HEK293 (cell line): Measurements from ENCODE around the gene FOXRED2.

ENCODE experiments used
- IKZF3 ChIP-seq: fragments of 450-650 bp; IDR thresholded peaks from 2 replicates; pipeline ENCODE4 v1.5.0; 2018; ENCODE audit warnings: missing biosample characterization, mild to moderate bottlenecking, missing genetic modification characterization, moderate library complexity
- KLF16 ChIP-seq: fragments of 450-650 bp; formaldehyde crosslinking; IDR thresholded peaks from 2 replicates; pipeline ENCODE4 v1.5.1; 2017; ENCODE audit warnings: missing biosample characterization, missing genetic modification characterization
- KLF9 ChIP-seq: fragments of 450-650 bp; formaldehyde crosslinking; IDR thresholded peaks from 2 replicates; pipeline ENCODE4 v1.5.1; 2016; ENCODE audit warnings: missing biosample characterization, missing genetic modification characterization, low read depth
- MEIS1 ChIP-seq: sonication (generic); formaldehyde crosslinking; IDR thresholded peaks from 2 replicates; pipeline ENCODE4 v1.8.1; 2022; ENCODE audit warnings: missing genetic modification reagents, mild to moderate bottlenecking, borderline replicate concordance
- SETDB1 ChIP-seq: IDR thresholded peaks from one replicate; pipeline ENCODE4 v1.6.1; 2017; ENCODE audit warnings: mild to moderate bottlenecking, low read length, moderate library complexity, mixed read lengths; ENCODE audit not compliant: insufficient read length
- ZBTB17 ChIP-seq: fragments of 450-650 bp; formaldehyde crosslinking; IDR thresholded peaks from 2 replicates; pipeline ENCODE4 v1.5.1; 2016; ENCODE audit warnings: missing biosample characterization, missing genetic modification characterization
- ZBTB7A ChIP-seq: fragments of 450-650 bp; formaldehyde crosslinking; IDR thresholded peaks from 2 replicates; pipeline ENCODE4 v1.5.1; 2016; ENCODE audit warnings: low read depth, missing biosample characterization, missing genetic modification characterization
- ZNF302 ChIP-seq: fragments of 450-650 bp; formaldehyde crosslinking; IDR thresholded peaks from 2 replicates; pipeline ENCODE4 v1.5.1; 2016; ENCODE audit warnings: missing biosample characterization, missing genetic modification characterization, low read depth
- ZNF394 ChIP-seq: fragments of 450-650 bp; formaldehyde crosslinking; IDR thresholded peaks from 2 replicates; pipeline ENCODE4 v1.5.1; 2016; ENCODE audit warnings: missing biosample characterization, missing genetic modification characterization, mild to moderate bottlenecking, moderate library complexity, borderline replicate concordance
- ZNF514 ChIP-seq: fragments of 450-650 bp; formaldehyde crosslinking; IDR thresholded peaks from 2 replicates; pipeline ENCODE4 v1.5.1; 2016; ENCODE audit warnings: missing biosample characterization, missing genetic modification characterization
- ZNF544 ChIP-seq: fragments of 450-650 bp; formaldehyde crosslinking; IDR thresholded peaks from 2 replicates; pipeline ENCODE4 v1.5.0; 2017; ENCODE audit warnings: missing biosample characterization, missing genetic modification characterization
- ZNF76 ChIP-seq: fragments of 450-650 bp; formaldehyde crosslinking; IDR thresholded peaks from 2 replicates; pipeline ENCODE4; 2016; ENCODE audit warnings: low read depth, missing biosample characterization, missing genetic modification characterization, borderline replicate concordance
- ZNF768 ChIP-seq: fragments of 450-650 bp; formaldehyde crosslinking; IDR thresholded peaks from 2 replicates; pipeline ENCODE4 v1.5.1; 2018; ENCODE audit warnings: missing biosample characterization, mild to moderate bottlenecking, missing genetic modification characterization
- ZNF777 ChIP-seq: fragments of 450-650 bp; formaldehyde crosslinking; IDR thresholded peaks from 2 replicates; pipeline ENCODE4 v1.5.1; 2017; ENCODE audit warnings: missing biosample characterization, missing genetic modification characterization, borderline replicate concordance
- ZNF791 ChIP-seq: fragments of 450-650 bp; formaldehyde crosslinking; IDR thresholded peaks from 2 replicates; pipeline ENCODE4 v1.5.1; 2016; ENCODE audit warnings: missing biosample characterization, missing genetic modification characterization
- TF ChIP-seq, protein P1 (sequence below): fragments of 450-650 bp; formaldehyde crosslinking; IDR thresholded peaks from 2 replicates; pipeline ENCODE4 v1.5.1; 2016; ENCODE audit warnings: missing biosample characterization, missing genetic modification characterization
- TF ChIP-seq, protein P2 (sequence below): fragments of 450-650 bp; formaldehyde crosslinking; IDR thresholded peaks from 2 replicates; pipeline ENCODE4 v1.5.1; 2016; ENCODE audit warnings: missing biosample characterization, missing genetic modification characterization
- TF ChIP-seq, protein P3 (sequence below): fragments of 450-650 bp; formaldehyde crosslinking; IDR thresholded peaks from 2 replicates; pipeline ENCODE4 v1.5.1; 2016; ENCODE audit warnings: missing biosample characterization, missing genetic modification characterization
- TF ChIP-seq, protein P4 (sequence below): fragments of 450-650 bp; formaldehyde crosslinking; IDR thresholded peaks from 2 replicates; pipeline ENCODE4 v1.5.1; 2016; ENCODE audit warnings: missing biosample characterization, missing genetic modification characterization, low read depth
- TF ChIP-seq, protein P5 (sequence below): fragments of 450-650 bp; formaldehyde crosslinking; IDR thresholded peaks from 2 replicates; pipeline ENCODE4 v1.5.1; 2016; ENCODE audit warnings: missing biosample characterization, missing genetic modification characterization, low read depth
- TF ChIP-seq, protein P6 (sequence below): sonication (generic); formaldehyde crosslinking; IDR thresholded peaks from 2 replicates; pipeline ENCODE4 v1.8.1; 2022; ENCODE audit warnings: mild to moderate bottlenecking, moderate library complexity, missing genetic modification reagents
- TF ChIP-seq, protein P7 (sequence below): fragments of 450-650 bp; formaldehyde crosslinking; IDR thresholded peaks from 2 replicates; pipeline ENCODE4 v1.5.1; 2016; ENCODE audit warnings: missing biosample characterization, missing genetic modification characterization

FOXRED2 gene

DNA sequence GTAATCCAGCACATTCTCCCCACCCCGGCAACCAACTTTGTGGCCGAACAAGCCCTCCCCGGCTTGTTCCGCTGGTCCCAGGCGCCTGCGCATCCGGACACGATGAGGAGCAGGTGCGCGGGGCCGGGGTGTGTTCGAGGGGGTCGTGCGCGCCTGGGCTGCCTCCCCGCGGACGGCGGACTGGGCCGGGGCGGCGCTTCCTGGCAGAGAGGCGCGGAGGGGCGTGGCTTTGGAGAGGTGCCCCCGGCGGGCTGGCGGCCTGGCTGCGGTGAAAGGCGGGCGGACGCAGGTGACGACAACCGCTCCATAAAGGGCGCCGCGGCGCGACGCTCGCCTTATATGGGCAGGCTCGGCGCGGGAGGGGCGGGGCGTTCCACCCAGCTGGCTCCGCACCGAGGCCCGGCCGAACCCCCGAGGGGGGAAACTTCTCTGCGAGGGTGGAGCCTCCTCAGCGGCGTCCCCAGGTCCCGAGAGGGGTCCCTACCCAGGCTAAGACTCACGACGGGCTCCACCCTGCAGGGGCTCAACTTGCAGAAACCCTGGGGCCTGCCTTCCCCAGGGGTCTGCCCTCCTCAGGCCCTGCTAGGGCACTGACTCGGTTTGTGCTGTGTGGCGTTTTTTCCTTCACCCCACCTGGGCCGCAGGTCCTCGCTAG lies 51.8 kb downstream of the FOXRED2 start (continued):
- TF ChIP-seq KLF16 (peak; percentile 72), ZNF544 (no peak), ZBTB17 (tag by site-specific recombination) (0 out of 2 replicates have a peak, but pooled peaks have one; percentile 33), ZNF514 (tag by site-specific recombination) (no peak), ZNF768 (peak; percentile 70; the same call in 1 of the 2 replicates), ZNF76 (peak; percentile 34; the same call in 1 of the 2 replicates), ZNF791 (tag by site-specific recombination) (no peak), ZBTB7A (tag by site-specific recombination) (0 out of 2 replicates have a peak, but pooled peaks have one; percentile 59), ZNF777 (tag by site-specific recombination) (peak; percentile 41; the same call in 1 of the 2 replicates), SETDB1 (no peak), MEIS1 (CRISPR knock-in tag) (no peak), IKZF3 (tag by site-specific recombination) (no peak), ZNF394 (tag by site-specific recombination) (no peak; the same call in 1 of the 2 replicates), ZNF302 (tag by site-specific recombination) (no peak), KLF9 (tag by site-specific recombination) (peak; percentile 90)
- TF ChIP-seq, protein P1, sequence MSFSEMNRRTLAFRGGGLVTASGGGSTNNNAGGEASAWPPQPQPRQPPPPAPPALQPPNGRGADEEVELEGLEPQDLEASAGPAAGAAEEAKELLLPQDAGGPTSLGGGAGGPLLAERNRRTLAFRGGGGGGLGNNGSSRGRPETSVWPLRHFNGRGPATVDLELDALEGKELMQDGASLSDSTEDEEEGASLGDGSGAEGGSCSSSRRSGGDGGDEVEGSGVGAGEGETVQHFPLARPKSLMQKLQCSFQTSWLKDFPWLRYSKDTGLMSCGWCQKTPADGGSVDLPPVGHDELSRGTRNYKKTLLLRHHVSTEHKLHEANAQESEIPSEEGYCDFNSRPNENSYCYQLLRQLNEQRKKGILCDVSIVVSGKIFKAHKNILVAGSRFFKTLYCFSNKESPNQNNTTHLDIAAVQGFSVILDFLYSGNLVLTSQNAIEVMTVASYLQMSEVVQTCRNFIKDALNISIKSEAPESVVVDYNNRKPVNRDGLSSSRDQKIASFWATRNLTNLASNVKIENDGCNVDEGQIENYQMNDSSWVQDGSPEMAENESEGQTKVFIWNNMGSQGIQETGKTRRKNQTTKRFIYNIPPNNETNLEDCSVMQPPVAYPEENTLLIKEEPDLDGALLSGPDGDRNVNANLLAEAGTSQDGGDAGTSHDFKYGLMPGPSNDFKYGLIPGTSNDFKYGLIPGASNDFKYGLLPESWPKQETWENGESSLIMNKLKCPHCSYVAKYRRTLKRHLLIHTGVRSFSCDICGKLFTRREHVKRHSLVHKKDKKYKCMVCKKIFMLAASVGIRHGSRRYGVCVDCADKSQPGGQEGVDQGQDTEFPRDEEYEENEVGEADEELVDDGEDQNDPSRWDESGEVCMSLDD, result peak; percentile 87
- TF ChIP-seq, protein P2, sequence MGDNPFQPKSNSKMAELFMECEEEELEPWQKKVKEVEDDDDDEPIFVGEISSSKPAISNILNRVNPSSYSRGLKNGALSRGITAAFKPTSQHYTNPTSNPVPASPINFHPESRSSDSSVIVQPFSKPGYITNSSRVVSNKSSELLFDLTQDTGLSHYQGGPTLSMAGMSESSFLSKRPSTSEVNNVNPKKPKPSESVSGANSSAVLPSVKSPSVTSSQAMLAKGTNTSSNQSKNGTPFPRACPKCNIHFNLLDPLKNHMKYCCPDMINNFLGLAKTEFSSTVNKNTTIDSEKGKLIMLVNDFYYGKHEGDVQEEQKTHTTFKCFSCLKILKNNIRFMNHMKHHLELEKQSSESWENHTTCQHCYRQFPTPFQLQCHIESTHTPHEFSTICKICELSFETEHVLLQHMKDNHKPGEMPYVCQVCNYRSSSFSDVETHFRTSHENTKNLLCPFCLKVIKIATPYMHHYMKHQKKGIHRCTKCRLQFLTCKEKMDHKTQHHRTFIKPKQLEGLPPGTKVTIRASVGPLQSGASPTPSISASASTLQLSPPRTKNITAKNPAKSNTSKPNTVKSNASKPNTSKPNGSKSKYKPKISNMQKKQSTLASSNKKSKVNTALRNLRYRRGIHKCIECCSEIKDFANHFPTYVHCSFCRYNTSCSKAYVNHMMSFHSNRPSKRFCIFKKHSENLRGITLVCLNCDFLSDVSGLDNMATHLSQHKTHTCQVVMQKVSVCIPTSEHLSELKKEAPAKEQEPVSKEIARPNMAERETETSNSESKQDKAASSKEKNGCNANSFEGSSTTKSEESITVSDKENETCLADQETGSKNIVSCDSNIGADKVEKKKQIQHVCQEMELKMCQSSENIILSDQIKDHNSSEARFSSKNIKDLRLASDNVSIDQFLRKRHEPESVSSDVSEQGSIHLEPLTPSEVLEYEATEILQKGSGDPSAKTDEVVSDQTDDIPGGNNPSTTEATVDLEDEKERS (tag by site-specific recombination), result no peak
- TF ChIP-seq, protein P3, sequence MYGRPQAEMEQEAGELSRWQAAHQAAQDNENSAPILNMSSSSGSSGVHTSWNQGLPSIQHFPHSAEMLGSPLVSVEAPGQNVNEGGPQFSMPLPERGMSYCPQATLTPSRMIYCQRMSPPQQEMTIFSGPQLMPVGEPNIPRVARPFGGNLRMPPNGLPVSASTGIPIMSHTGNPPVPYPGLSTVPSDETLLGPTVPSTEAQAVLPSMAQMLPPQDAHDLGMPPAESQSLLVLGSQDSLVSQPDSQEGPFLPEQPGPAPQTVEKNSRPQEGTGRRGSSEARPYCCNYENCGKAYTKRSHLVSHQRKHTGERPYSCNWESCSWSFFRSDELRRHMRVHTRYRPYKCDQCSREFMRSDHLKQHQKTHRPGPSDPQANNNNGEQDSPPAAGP (tag by site-specific recombination), result 0 out of 2 replicates have a peak, but pooled peaks have one; percentile 13
- TF ChIP-seq, protein P4, sequence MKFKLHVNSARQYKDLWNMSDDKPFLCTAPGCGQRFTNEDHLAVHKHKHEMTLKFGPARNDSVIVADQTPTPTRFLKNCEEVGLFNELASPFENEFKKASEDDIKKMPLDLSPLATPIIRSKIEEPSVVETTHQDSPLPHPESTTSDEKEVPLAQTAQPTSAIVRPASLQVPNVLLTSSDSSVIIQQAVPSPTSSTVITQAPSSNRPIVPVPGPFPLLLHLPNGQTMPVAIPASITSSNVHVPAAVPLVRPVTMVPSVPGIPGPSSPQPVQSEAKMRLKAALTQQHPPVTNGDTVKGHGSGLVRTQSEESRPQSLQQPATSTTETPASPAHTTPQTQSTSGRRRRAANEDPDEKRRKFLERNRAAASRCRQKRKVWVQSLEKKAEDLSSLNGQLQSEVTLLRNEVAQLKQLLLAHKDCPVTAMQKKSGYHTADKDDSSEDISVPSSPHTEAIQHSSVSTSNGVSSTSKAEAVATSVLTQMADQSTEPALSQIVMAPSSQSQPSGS (tag by site-specific recombination), result no peak
- TF ChIP-seq, protein P5, sequence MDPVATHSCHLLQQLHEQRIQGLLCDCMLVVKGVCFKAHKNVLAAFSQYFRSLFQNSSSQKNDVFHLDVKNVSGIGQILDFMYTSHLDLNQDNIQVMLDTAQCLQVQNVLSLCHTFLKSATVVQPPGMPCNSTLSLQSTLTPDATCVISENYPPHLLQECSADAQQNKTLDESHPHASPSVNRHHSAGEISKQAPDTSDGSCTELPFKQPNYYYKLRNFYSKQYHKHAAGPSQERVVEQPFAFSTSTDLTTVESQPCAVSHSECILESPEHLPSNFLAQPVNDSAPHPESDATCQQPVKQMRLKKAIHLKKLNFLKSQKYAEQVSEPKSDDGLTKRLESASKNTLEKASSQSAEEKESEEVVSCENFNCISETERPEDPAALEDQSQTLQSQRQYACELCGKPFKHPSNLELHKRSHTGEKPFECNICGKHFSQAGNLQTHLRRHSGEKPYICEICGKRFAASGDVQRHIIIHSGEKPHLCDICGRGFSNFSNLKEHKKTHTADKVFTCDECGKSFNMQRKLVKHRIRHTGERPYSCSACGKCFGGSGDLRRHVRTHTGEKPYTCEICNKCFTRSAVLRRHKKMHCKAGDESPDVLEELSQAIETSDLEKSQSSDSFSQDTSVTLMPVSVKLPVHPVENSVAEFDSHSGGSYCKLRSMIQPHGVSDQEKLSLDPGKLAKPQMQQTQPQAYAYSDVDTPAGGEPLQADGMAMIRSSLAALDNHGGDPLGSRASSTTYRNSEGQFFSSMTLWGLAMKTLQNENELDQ (tag by site-specific recombination), result no peak
- TF ChIP-seq, protein P6, sequence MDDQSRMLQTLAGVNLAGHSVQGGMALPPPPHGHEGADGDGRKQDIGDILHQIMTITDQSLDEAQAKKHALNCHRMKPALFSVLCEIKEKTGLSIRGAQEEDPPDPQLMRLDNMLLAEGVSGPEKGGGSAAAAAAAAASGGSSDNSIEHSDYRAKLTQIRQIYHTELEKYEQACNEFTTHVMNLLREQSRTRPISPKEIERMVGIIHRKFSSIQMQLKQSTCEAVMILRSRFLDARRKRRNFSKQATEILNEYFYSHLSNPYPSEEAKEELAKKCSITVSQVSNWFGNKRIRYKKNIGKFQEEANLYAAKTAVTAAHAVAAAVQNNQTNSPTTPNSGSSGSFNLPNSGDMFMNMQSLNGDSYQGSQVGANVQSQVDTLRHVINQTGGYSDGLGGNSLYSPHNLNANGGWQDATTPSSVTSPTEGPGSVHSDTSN, result peak; percentile 71; the same call in 1 of the 2 replicates
- TF ChIP-seq, protein P7, sequence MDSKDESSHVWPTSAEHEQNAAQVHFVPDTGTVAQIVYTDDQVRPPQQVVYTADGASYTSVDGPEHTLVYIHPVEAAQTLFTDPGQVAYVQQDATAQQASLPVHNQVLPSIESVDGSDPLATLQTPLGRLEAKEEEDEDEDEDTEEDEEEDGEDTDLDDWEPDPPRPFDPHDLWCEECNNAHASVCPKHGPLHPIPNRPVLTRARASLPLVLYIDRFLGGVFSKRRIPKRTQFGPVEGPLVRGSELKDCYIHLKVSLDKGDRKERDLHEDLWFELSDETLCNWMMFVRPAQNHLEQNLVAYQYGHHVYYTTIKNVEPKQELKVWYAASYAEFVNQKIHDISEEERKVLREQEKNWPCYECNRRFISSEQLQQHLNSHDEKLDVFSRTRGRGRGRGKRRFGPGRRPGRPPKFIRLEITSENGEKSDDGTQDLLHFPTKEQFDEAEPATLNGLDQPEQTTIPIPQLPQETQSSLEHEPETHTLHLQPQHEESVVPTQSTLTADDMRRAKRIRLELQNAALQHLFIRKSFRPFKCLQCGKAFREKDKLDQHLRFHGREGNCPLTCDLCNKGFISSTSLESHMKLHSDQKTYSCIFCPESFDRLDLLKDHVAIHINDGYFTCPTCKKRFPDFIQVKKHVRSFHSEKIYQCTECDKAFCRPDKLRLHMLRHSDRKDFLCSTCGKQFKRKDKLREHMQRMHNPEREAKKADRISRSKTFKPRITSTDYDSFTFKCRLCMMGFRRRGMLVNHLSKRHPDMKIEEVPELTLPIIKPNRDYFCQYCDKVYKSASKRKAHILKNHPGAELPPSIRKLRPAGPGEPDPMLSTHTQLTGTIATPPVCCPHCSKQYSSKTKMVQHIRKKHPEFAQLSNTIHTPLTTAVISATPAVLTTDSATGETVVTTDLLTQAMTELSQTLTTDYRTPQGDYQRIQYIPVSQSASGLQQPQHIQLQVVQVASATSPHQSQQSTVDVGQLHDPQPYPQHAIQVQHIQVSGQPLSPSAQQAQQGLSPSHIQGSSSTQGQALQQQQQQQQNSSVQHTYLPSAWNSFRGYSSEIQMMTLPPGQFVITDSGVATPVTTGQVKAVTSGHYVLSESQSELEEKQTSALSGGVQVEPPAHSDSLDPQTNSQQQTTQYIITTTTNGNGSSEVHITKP (tag by site-specific recombination), result peak; percentile 77
